CD4-positive, alpha-beta T cell treated with Interleukin-1 beta for 1 hour (primary cell): ENCODE data around the gene FMNL3.

Experiments used
- DNase-seq, 2 donors: peaks; one replicate each; pipeline ENCODE4 v3.0.0-alpha.2; 2020 to 2022

FMNL3 gene

DNA sequence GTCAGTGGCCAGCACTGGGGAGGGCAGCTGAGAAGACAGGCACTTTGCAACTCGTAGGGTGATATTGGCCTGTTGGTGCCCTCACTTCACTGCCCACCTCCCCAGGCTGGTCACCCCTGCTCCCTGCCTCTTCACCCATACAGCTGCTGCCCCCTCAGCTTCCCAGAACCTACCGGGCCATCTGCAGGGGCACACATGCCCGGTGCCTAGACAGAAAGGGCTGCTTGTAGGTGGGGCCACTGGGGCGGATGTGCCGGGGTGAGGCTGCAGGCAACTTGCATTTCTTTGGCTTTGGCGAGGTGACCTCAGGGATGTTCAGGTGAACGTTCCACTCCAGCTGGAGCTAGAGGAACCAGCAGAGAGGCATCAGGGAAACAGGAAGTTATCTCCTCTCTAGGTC is 118.9 kb downstream of the FMNL3 start:
- DNase-seq = no peak

DNA sequence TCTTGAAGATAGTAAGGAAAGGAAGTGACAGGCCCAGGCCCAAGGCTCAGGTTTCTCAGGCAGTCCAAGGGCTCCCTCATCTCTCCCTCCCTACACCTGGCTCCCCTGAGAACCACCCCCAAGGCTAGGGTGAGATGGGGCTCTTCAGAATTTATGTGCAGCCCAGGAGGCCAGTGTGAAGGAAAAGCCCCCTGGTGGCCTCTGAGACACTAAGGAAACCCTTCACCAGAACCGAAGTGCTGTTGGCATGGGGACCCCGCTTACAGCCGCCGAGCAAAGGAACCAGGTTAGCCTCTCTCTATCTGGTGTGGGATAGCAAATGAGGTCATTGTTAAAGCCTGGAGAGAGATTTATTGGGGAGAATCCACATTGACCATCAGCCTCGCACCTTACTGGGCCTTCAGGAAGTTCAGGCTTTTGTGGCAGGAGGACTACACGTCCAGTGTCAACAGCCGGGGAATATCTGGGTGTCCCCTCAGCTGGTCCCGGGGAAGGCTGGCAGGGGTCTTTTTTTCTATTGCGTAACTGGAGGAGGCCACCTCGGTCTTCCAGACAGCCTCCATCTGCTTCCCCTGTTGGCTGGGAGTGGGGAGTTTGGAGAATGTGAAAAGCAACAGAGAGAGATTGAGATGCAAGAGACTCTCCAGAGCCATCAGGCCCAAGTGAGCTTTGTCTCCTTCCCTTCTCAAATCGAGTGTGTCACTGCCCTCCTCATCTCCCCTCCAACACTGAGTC is 119.9 kb downstream of the FMNL3 start:
- DNase-seq = no peak
